A549 (cell line): ENCODE results near the gene GSAP. TPM values are rescaled to one million over a fixed set of nuclear protein-coding genes. Genes with fewer than 3 reads are reported as not detected.

Source experiments
- ATAC-seq, 2 experiments: fragments of 200-7000 bp in 1 of 2; fragments of >200 bp in 1 of 2; cut with Nextera tagmentation in 1 of 2; cut with Tn5 transposase in 1 of 2; 3 replicates each; pipeline versions ENCODE4 v1.8.0 to v1.9.1; 2018 to 2020; ENCODE audit warnings: mild to moderate bottlenecking in 1 of 2, moderate library complexity in 1 of 2
- CTCF ChIA-PET: fragments of 300-600 bp; sonication (Branson Sonifier 250); formaldehyde crosslinking; extraction: SDS; loops from one replicate; lab custom pipeline; 2021; ENCODE audit warnings: antibody characterized with exemption, inconsistent platforms; lab: Yijun Ruan, JAX
- POLR2A ChIA-PET: fragments of 350-600 bp; formaldehyde crosslinking; extraction: SDS; loops from one replicate; lab custom pipeline; 2021; ENCODE audit warnings: antibody characterized with exemption, inconsistent platforms; lab: Yijun Ruan, JAX
- DNase-seq, 2 experiments: peaks; one replicate each; pipeline versions ENCODE4 v3.0.0 to v3.0.0-alpha.2; 2011 to 2016; ENCODE audit warnings: low read depth in 1 of 2, low spot score in 1 of 2
- FAIRE-seq: peaks from 2 replicates; lab custom pipeline; 2011; peaks lifted over from hg19 to GRCh38; lab: Jason Lieb, UNC
- H3K27ac ChIP-seq, 2 experiments: fragments of >200 bp; sonication (Bioruptor Twin); formaldehyde crosslinking; 3 replicates each; pipeline ENCODE4 v1.5.1; 2016 to 2017
- H3K4me1 ChIP-seq: fragments of >200 bp; sonication (Bioruptor Twin); formaldehyde crosslinking; 3 replicates; pipeline ENCODE4 v1.6.1; 2016
- H3K4me2 ChIP-seq: fragments of >200 bp; sonication (Bioruptor Twin); formaldehyde crosslinking; 3 replicates; pipeline ENCODE4 v1.6.1; 2016
- H3K4me3 ChIP-seq: fragments of >200 bp; sonication (Bioruptor Twin); formaldehyde crosslinking; 3 replicates; pipeline ENCODE4 v1.5.1; 2016
- H3K9me3 ChIP-seq: fragments of >200 bp; sonication (Bioruptor Twin); formaldehyde crosslinking; 3 replicates; pipeline ENCODE4 v1.6.1; 2016
- ATOH8 ChIP-seq: fragments of 250-450 bp; sonication (Bioruptor Pico); IDR thresholded peaks from 2 replicates; pipeline ENCODE4 v1.5.0; 2020; ENCODE audit warnings: low read depth, mild to moderate bottlenecking, moderate library complexity
- BCL3 ChIP-seq: fragments of >200 bp; sonication (Bioruptor Twin); formaldehyde crosslinking; IDR thresholded peaks from 3 replicates; pipeline ENCODE4 v1.6.1; 2016
- CBX2 ChIP-seq: fragments of 200-600 bp; sonication (generic); IDR thresholded peaks from 2 replicates; pipeline ENCODE4 v1.6.1; 2016; ENCODE audit warnings: low read depth, mild to moderate bottlenecking, borderline replicate concordance
- CHD2 ChIP-seq: fragments of 150-350 bp; IDR thresholded peaks from 2 replicates; pipeline ENCODE4 v1.6.1; 2014; ENCODE audit warnings: low read length; ENCODE audit not compliant: partially characterized antibody
- E2F6 ChIP-seq: IDR thresholded peaks from 2 replicates; pipeline ENCODE4 v1.6.1; 2012; ENCODE audit warnings: low read depth, borderline replicate concordance
- EHF ChIP-seq: fragments of 250-450 bp; sonication (Bioruptor Pico); IDR thresholded peaks from 2 replicates; pipeline ENCODE4 v1.5.0; 2020; ENCODE audit warnings: mild to moderate bottlenecking
- EP300 ChIP-seq, 2 experiments: fragments of >200 bp; sonication (Bioruptor Twin); formaldehyde crosslinking; IDR thresholded peaks; 2 replicates in 1 of 2; 3 replicates in 1 of 2; pipeline ENCODE4 v1.6.1; 2016 to 2017
- FOSL2 ChIP-seq, 2 experiments: fragments of 450-650 bp in 1 of 2; fragments of >200 bp in 1 of 2; sonication (Bioruptor Twin) in 1 of 2; formaldehyde crosslinking; IDR thresholded peaks; 2 replicates each; pipeline versions ENCODE4 v1.5.0 to v1.6.1; 2016 to 2020; ENCODE audit warnings: mild to moderate bottlenecking in 1 of 2, moderate library complexity in 1 of 2
- FOXS1 ChIP-seq: fragments of 250-450 bp; sonication (Bioruptor Pico); IDR thresholded peaks from 2 replicates; pipeline ENCODE4 v1.5.0; 2020; ENCODE audit warnings: mild to moderate bottlenecking, moderate library complexity
- GATA3 ChIP-seq: IDR thresholded peaks from 2 replicates; pipeline ENCODE4 v1.6.1; 2012; ENCODE audit warnings: borderline replicate concordance
- HDAC2 ChIP-seq: fragments of 200-600 bp; sonication (generic); IDR thresholded peaks from 2 replicates; pipeline ENCODE4 v1.6.1; 2016
- HMGXB4 ChIP-seq: fragments of 250-450 bp; sonication (Bioruptor Pico); IDR thresholded peaks from 2 replicates; pipeline ENCODE4 v1.5.0; 2021; ENCODE audit warnings: mild to moderate bottlenecking, moderate library complexity, borderline replicate concordance
- JUN ChIP-seq, 2 experiments: fragments of >200 bp; sonication (Bioruptor Twin); formaldehyde crosslinking; IDR thresholded peaks; 2 replicates in 1 of 2; 3 replicates in 1 of 2; pipeline ENCODE4 v1.6.1; 2016 to 2017
- KDM5A ChIP-seq: fragments of 200-600 bp; sonication (generic); IDR thresholded peaks from 2 replicates; pipeline ENCODE4 v1.6.1; 2016; ENCODE audit warnings: antibody characterized with exemption, mild to moderate bottlenecking
- MAX ChIP-seq: IDR thresholded peaks from 2 replicates; pipeline ENCODE4 v1.6.1; 2012
- MAZ ChIP-seq: fragments of 150-350 bp; IDR thresholded peaks from 2 replicates; pipeline ENCODE4 v1.6.1; 2014; ENCODE audit warnings: antibody characterized with exemption, low read depth, low read length, borderline replicate concordance
- NFE2L2 ChIP-seq: fragments of 150-350 bp; conservative IDR thresholded peaks from 2 replicates; pipeline ENCODE4 v1.6.1; 2014; ENCODE audit warnings: low read length
- NR3C1 ChIP-seq: fragments of >200 bp; sonication (Bioruptor Twin); formaldehyde crosslinking; IDR thresholded peaks from 3 replicates; pipeline ENCODE4 v1.6.1; 2017
- PHF8 ChIP-seq: fragments of 200-600 bp; sonication (generic); IDR thresholded peaks from 2 replicates; pipeline ENCODE4 v1.6.1; 2016; ENCODE audit warnings: low read depth, mild to moderate bottlenecking, antibody characterized with exemption, moderate library complexity, borderline replicate concordance
- POLR2A ChIP-seq: IDR thresholded peaks from 2 replicates; pipeline ENCODE4 v1.6.1; 2012; ENCODE audit warnings: mild to moderate bottlenecking, low read length
- RARB ChIP-seq: fragments of 250-450 bp; sonication (Bioruptor Pico); IDR thresholded peaks from 2 replicates; pipeline ENCODE4 v1.8.0; 2021; ENCODE audit warnings: mild to moderate bottlenecking, moderate library complexity
- RCOR1 ChIP-seq: fragments of 150-350 bp; IDR thresholded peaks from 2 replicates; pipeline ENCODE4 v1.6.1; 2014; ENCODE audit warnings: antibody characterized with exemption, low read length, low read depth
- REST ChIP-seq: fragments of 200-600 bp; sonication (generic); IDR thresholded peaks from 2 replicates; pipeline ENCODE4 v1.6.1; 2016; ENCODE audit warnings: antibody characterized with exemption, mild to moderate bottlenecking, moderate library complexity
- RNF2 ChIP-seq: fragments of 200-600 bp; sonication (generic); IDR thresholded peaks from 2 replicates; pipeline ENCODE4 v1.6.1; 2016; ENCODE audit warnings: low read depth, mild to moderate bottlenecking, antibody characterized with exemption, moderate library complexity, borderline replicate concordance
- SMC3 ChIP-seq: fragments of >200 bp; sonication (Bioruptor Twin); formaldehyde crosslinking; IDR thresholded peaks from 3 replicates; pipeline ENCODE4 v1.6.1; 2018; ENCODE audit warnings: inconsistent platforms
- SREBF2 ChIP-seq: fragments of 450-650 bp; IDR thresholded peaks from 2 replicates; pipeline ENCODE4 v1.6.1; 2014; ENCODE audit warnings: mild to moderate bottlenecking, moderate library complexity
- TFCP2L1 ChIP-seq: fragments of 250-450 bp; sonication (Bioruptor Pico); IDR thresholded peaks from 2 replicates; pipeline ENCODE4 v1.5.0; 2021; ENCODE audit warnings: mild to moderate bottlenecking
- TP53 ChIP-seq: fragments of 250-450 bp; sonication (Bioruptor Pico); IDR thresholded peaks from 2 replicates; pipeline ENCODE4 v1.5.0; 2021; ENCODE audit warnings: mild to moderate bottlenecking, moderate library complexity
- ZFP36 ChIP-seq: fragments of 450-650 bp; IDR thresholded peaks from 2 replicates; pipeline ENCODE4 v1.6.1; 2014; ENCODE audit warnings: borderline replicate concordance; ENCODE audit not compliant: partially characterized antibody
- ZNF302 ChIP-seq: fragments of 250-450 bp; sonication (Bioruptor Pico); IDR thresholded peaks from 2 replicates; pipeline ENCODE4 v1.9.0; 2021; ENCODE audit warnings: inconsistent platforms, mild to moderate bottlenecking, moderate library complexity
- ZSCAN20 ChIP-seq: fragments of 250-450 bp; sonication (Bioruptor Pico); IDR thresholded peaks from 2 replicates; pipeline ENCODE4 v1.8.0; 2022; ENCODE audit warnings: mild to moderate bottlenecking, moderate library complexity
- WGBS: methylation state at CpG from one replicate; pipeline ENCODE4 v1.1.6; 2017; ENCODE audit errors: missing lambda C conversion rate; 5-methylcytosine and 5-hydroxymethylcytosine counted together
- polyA minus RNA-seq: library from RNA; depleted of rRNA, polyadenylated mRNA; stranded (reverse); fragments of >200 nt; gene quantifications from 2 replicates; pipeline ENCODE4 v1.2.3, GENCODE V29; 2011; rRNA and poly(A)+ RNA removed
- polyA plus RNA-seq, 4 experiments: library from polyadenylated mRNA; depleted of rRNA in 3 of 4; stranded (reverse); fragments of >200 nt; fragmentation: RNase III in 1 of 4; extraction: RNeasy Plus Mini Kit Qiagen cat#74134 plus additional on column Dnase treatment in 1 of 4; gene quantifications; 2 replicates in 3 of 4; 3 replicates in 1 of 4; pipeline ENCODE4 v1.2.3, GENCODE V29; 2011 to 2017

The GSAP gene
- 18.6 and 22.6 TPM in 2 replicates for polyA plus RNA-seq (2011; rRNA removed)
- 1.7 and 2.0 TPM in 2 replicates for polyA plus RNA-seq (2012; cell fraction: cytosol; rRNA removed)
- 3.5 and 6.0 TPM in 2 replicates for polyA plus RNA-seq (2012; cell fraction: nucleus; rRNA removed)
- polyA plus RNA-seq (2017; fragmentation: RNase III; extraction: RNeasy Plus Mini Kit Qiagen cat#74134 plus additional on column Dnase treatment), result 4.1 to 4.9 TPM (median 4.7 TPM) in 3 replicates
- 12.5 and 14.1 TPM in 2 replicates for polyA minus RNA-seq

- 10% methylated on average over 8 of the region's 93 CpGs for WGBS
- ChIA-PET POLR2A (interaction anchor here (0.5 to 3.4 kb wide), 15 partner anchors 9 to 382 kb away, joined by 3 to 21 read pairs (median 5); partner anchors contain the start of genes PHTF2, PTPN12 and TMEM60), CTCF (interaction anchor here (1.2 to 1.3 kb wide), 3 partner anchors 23 to 141 kb away, joined by 3 to 6 read pairs (median 3); no protein-coding TSS in a partner anchor)
- peak; percentile 31 to 65 for DNase-seq
- FAIRE-seq, result no peak
- H3K4me1 ChIP-seq, result peaks cover 53% of the 10 kb centered on the region
- peak; percentile 81 to 82 for ATAC-seq
- H3K4me2 ChIP-seq, result peak within 1 kb of the TSS; percentile 92
- H3K27ac ChIP-seq, result peak within 1 kb of the TSS; percentile 96
- peak within 1 kb of the TSS; percentile 65 for H3K4me3 ChIP-seq
- no peaks in the 10 kb centered on the region for H3K9me3 ChIP-seq
- TF ChIP-seq KDM5A (no peak), ZSCAN20 (CRISPR knock-in tag) (no peak), MAZ (no peak), TP53 (no peak), JUN (IDR thresholded peaks at IDR 0.05) (peak; percentile 64 to 70; a peak in 3 of 5 replicates), ZFP36 (no peak), CBX2 (no peak), ZNF302 (CRISPR knock-in tag) (no peak), HMGXB4 (no peak), GATA3 (no peak), POLR2A (peak; percentile 34), NR3C1 (no peak), TFCP2L1 (CRISPR knock-in tag) (no peak), E2F6 (peak; percentile 42; the same call in 1 of the 2 replicates), FOSL2 (IDR thresholded peaks at IDR 0.05) (no peak), FOSL2 (CRISPR knock-in tag; IDR thresholded peaks at IDR 0.05) (no peak), SREBF2 (no peak), RCOR1 (no peak), REST (no peak), MAX (peak; percentile 55), CHD2 (peak; percentile 10), BCL3 (peak; percentile 43; the same call in 1 of the 3 replicates), RNF2 (no peak), HDAC2 (no peak), EP300 (IDR thresholded peaks at IDR 0.05) (0 out of 5 replicates have a peak, but pooled peaks of 1 of the 2 experiments have one; percentile 19), RARB (CRISPR knock-in tag) (no peak), ATOH8 (no peak), NFE2L2 (no peak), FOXS1 (CRISPR knock-in tag) (no peak), SMC3 (peak; percentile 24; the same call in 2 of the 3 replicates), PHF8 (0 out of 2 replicates have a peak, but pooled peaks have one; percentile 87), EHF (CRISPR knock-in tag) (no peak)
Measured at GRCh38 chr7:77415823-77416620, at the start of gene GSAP. TSS of gene GSAP (minus strand) at chr7:77416349. CDS start at chr7:77416321, 28 bp downstream.
